Measurements from ENCODE around the gene ZIC1. TPM values are rescaled to one million over a fixed set of nuclear protein-coding genes. Genes with fewer than 3 reads are reported as not detected.

ZIC1 gene
- not detected in 2 replicates for total RNA-seq (2014; rRNA removed; shearing (Covaris generic); ENCODE audit: low replicate concordance)

DNA sequence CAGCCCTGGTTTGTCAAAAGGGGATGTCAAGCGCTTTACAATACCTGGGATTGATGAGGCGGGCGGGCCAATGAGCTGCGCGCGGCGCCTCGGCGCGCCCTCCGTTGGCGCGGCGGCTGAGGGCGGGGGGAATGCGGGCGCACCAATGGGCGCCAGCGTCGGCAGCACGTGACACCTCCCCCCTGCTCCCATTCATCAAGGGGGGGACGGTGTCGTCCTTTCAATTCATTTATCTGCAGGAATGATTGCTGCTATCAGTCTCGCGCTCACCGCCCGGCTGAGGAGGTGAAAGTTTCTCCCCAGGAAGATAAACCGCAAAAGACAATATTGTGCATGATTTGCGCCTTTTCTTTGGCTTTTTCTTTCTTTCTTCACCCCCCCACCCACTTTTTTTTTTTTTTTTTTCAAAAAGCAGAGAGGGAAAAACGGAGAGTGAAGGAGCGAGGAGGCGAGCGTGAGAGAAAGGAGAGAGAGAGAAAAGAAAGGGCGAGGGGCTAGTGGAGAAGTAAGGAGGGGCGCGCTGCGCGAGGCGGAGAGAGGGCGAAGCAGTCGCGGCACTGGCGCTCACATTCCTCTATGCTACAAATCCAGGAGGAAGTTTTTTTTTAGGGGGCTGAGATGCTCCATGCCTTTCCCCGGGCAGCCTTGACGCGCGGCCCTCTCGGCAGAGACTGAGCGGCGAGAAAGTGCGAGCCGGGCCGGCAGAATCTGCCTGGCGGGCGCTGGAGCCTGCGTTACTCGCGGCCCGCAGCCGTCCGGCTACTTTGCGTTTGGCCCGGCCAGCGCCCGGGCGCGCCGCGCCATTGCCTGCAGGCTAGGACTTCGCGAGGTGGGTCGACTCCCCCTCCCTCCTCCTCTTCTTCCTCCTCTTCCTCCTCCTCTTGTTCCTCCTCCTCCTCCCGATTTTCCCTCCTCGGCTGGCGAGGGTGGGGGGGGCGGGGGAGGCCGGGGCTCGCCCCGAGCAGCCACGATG, at the start of gene ZIC1:
TSS of gene ZIC1 (plus strand) at position 223 of the 973 bp plus-strand sequence. CDS start at position 971, 748 bp downstream.
- in situ Hi-C loops (cut with HindIII; ENCODE audit: low pct_unique_long_range_greater_than_20kb, low sequenced_read_pairs): no loop called here
- no peak for DNase-seq (ENCODE audit: low read depth)

DNA sequence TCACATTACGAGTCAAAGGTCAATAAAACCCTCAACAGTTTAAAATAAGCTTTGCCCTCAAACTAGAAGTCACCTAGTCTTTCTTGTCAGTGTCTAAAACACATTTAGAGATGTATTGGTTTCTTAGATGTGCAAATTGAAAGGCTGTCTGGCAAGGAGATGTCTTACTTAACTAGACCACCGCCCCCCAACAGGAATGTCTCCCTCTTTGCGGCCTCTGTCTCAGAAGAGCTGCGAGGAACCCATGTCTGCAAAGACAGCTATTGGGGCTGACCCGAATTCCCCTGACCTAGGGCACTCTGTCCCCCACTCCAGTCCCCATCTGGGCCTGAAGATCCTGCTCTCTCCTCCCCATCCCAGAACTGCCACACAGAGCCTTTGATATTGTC, 49.1 kb upstream of the ZIC1 start:
- DNase-seq (ENCODE audit: low read depth): no peak
- in situ Hi-C loops (cut with HindIII; ENCODE audit: low pct_unique_long_range_greater_than_20kb, low sequenced_read_pairs): no loop called here

DNA sequence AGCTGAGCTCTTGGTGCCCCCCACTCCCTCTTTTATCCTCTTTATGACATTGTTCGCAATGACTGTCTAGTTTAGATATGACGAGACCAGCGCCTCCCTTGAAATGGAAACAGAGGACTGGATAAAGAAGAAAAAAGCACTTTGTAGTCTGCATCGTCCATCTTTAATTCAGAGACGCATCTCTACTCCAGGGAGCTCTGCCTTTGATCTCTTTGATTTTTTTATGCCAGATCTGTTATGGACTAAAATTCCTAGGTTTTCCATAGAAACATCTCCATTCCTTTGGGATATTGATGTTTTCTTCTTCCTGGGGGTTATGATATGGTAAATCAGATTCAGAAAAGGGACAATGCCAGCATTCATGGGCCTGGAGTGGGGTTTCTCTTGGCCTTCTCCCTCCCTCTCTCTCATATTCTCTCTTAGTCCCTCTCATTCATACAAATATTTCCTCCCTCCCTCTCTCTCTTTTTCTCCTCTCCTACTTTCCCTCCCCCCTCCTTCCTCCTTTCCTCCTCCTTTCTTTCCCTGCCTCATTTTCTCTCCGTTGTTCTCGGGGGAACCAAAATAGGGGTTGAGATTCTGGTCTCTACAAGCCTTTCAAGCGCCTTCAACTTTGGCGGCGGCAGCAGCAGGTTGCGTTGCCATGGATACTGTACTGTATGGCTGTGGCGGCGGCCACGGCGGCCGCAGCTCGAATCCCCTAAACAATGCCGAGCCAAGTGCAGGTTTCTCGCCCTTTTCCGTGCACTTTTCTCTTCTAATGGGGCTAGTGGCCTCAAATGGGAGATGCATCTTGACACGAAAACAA, 48.3 kb upstream of the ZIC1 start:
- in situ Hi-C loops (cut with HindIII; ENCODE audit: low pct_unique_long_range_greater_than_20kb, low sequenced_read_pairs): no loop called here
- no peak for DNase-seq (ENCODE audit: low read depth)

DNA sequence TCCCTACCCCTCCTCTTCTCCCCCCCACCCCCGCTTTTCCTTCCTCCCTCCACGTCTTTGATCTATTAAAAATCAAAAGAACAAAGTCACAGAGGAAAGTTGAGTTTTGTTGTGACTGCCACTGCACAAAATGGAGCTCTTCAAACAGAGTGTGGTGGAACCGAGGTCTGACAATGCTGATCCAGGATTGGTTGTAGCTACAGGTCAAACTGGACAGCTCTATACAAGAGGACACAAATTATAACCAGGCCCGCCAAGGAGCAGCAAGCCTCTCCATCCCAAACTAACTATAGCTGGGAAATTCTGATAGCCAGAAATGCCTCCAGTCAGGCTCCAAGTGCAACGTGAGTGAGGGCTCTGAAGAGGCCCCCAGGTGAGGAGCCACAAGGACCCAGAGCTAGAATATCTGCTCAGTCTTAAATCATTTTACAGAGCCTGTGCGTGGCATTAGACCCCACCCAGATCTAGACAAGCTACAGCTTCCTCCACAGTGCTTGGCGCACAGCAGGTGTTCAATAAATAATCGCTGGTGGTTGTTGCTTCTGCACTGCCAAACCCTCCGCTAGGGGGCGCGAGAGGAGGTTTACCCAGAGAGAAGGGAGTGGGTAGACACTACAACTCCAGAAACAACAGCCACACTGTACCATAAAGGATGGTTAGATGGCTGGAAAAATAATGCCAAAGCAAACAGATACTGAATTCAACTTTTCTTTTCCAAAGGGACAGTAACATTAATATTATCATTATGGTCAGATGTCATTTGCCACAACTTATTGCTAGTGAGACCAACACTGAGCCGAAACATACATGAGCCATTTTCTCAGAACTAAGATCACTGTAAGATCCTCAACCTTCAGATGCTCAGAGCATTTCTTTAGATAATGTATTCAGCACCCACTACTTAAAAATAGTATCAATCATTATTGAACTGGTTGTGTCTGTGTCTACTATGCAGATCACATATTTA, 47.4 kb upstream of the ZIC1 start:
- no peak for DNase-seq (ENCODE audit: low read depth)
- in situ Hi-C loops (cut with HindIII; ENCODE audit: low pct_unique_long_range_greater_than_20kb, low sequenced_read_pairs): no loop called here

DNA sequence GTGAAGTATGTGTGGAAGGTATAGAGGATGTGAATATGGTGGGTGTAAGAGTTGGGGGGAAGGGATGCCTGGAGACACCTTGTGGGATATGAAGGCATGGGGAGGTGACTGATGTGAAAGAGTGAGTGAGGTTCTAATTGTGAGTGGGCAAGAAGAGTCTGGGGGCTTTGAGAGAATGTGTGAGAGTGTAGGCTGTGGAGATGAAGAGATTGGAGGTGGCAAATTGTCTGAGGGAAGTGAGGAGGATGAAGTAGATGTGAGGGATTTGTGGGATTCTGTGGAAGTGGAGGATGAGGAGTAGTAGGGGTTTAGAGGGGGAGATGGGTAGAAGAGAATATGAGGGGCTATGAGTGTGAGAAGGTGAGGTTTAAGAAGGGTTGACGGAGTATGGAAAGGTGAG, 44.4 kb upstream of the ZIC1 start:
- DNase-seq (ENCODE audit: low read depth): no peak
- in situ Hi-C loops (cut with HindIII; ENCODE audit: low pct_unique_long_range_greater_than_20kb, low sequenced_read_pairs): no loop called here

DNA sequence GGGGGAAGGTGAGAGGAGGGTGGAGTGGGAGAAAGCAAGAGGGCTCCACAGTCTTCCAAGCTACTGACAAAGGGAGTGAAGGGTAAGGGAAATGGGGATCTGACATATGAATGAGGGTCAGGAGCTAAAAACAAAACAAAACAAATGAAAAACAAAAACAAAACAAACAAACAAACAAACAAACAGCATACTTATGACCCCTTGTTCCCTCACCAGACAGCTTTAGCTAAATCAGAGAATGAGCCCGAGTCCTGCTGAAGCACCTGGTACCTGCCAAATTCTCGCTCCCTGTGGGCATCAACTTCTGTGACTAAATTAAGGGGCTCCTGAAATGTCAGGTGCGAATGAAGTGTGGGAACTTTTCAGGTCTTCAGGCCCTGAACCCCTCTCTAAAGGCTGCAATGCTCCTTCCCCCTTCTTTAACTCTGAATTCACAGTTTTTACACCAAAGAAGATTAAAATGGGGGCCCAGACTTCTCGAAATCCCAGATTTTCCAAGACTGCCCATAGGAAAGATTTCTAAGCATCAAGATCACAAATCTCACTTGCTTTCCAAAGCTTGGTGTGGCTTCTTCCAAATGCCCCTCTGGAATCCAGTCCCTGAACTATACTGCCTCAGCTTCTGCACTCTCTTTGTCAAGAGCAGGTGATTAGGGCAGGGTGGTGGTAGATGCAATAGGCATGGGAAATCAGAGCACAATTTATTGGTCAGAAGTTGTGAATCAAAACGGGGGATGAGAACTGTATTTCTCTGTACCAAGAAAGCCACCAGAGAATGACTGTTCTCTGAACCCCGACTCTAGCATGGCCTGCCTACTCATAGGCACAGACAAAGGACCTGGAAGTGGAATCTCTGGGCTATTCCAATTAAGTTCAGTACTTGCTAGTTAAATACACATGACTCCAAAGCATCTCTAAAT, 43.7 kb upstream of the ZIC1 start:
- in situ Hi-C loops (cut with HindIII; ENCODE audit: low pct_unique_long_range_greater_than_20kb, low sequenced_read_pairs): no loop called here
- no peak for DNase-seq (ENCODE audit: low read depth)

DNA sequence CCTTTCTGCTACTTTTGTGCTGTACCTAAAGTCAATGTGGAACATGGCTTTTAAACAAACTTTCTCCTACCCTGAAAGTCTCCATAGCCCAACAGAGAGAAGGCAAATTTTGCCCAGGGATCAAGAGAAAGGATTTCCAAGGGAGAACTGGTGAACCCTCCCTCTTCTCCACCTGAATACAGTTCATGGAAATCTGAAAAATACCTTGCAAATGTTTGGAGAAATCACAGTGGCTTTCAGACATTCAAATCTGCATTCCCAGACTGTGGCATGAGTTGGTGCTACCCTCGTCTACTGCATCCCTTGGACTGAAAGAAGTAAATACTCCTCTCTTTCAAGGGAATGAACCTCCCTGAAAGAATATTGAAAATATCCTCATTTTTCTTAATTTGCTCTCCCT, 41.5 kb upstream of the ZIC1 start:
- in situ Hi-C loops (cut with HindIII; ENCODE audit: low pct_unique_long_range_greater_than_20kb, low sequenced_read_pairs): no loop called here
- DNase-seq (ENCODE audit: low read depth): no peak

DNA sequence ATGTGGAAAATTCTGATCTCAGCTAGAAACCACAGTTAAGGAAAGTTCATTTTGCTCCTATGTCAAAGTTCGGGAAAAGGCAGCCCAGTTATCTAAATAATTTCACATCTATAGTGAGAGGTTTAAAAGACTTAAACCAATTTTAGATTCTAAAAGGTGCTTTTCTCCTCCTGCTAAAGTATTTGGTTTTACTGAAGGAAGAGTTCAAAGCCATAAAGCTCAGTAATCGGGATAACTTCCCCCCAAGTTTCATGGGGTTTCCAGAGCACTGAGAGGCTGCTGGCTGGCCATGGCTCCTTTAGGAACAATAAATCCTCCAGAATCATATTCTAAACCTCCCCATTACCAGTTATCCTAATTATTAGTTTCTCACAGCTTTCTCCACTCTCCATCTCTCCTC, 41.0 kb upstream of the ZIC1 start:
- in situ Hi-C loops (cut with HindIII; ENCODE audit: low pct_unique_long_range_greater_than_20kb, low sequenced_read_pairs): no loop called here
- DNase-seq (ENCODE audit: low read depth): no peak

DNA sequence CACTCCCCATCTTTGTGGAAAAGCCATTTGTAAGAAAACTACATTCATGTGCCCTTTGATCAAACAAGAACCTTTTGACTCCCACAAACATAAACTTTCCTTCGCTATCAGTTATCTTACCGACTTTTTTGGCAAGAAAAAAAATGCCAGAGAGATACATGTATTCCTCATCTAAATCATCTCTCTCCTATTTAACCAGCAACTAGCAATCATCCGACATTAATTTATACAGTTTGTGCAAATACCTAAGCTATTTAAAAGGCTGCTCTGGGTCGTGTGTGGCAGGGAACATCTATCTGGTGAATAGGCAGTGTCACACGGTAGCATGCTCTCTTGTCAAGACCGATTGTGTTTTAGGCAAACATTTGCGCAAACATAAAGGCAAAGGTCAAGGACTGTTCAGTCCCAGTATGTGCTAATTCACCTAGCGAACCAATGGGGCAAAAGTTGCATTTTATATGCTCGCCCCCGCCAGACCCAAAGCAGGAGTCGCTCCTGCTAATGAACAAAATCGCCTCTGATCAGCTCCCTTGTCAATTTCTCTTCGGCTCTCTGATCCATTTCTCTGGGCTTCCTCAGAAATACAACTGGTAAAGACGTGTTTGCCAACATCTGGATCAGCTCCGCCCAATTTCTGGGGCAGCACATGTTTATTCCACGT, 40.5 kb upstream of the ZIC1 start:
- in situ Hi-C loops (cut with HindIII; ENCODE audit: low pct_unique_long_range_greater_than_20kb, low sequenced_read_pairs): no loop called here
- DNase-seq (ENCODE audit: low read depth): no peak

DNA sequence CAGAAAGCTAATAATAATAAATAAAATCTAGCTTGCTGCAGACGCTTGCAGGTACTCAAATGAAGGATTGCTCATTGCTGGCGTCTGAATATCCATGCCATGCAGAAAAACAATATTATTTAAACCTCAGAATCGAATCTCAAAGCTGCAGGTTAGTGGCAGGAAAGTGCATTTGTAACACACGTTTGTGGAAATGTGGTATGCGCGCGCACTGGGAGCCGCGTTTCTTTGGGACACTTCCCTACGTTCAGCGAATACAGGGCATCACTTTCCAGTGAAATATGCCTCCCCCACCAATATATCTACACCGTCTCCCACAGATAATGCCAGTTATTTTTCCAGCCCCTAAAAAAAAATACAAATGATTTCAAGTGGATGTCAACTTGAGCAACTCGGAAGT, 39.9 kb upstream of the ZIC1 start:
- in situ Hi-C loops (cut with HindIII; ENCODE audit: low pct_unique_long_range_greater_than_20kb, low sequenced_read_pairs): no loop called here
- DNase-seq (ENCODE audit: low read depth): no peak

DNA sequence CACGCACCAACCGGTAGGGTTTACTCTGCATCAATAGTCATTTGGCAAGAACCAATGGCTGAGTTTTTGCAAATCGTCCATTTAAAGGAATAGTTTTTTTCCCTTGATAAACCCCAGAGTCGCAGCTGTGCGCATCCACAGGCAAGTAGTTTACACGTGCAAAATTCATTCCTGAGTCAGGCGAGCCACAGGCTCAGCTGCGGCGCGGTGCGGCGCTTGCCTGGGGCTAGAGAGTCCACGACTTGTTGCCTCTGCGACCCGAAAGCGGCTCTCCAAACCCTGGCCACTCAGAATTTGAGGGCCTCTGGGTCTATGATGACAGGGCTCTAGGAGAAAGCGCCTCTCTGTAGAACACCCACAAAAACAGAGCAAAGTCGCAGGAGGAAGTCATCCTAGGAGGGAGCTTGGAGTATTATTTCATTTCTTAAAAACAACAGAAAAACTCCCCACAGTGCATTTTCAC, 39.5 kb upstream of the ZIC1 start:
- no peak for DNase-seq (ENCODE audit: low read depth)
- in situ Hi-C loops (cut with HindIII; ENCODE audit: low pct_unique_long_range_greater_than_20kb, low sequenced_read_pairs): no loop called here

DNA sequence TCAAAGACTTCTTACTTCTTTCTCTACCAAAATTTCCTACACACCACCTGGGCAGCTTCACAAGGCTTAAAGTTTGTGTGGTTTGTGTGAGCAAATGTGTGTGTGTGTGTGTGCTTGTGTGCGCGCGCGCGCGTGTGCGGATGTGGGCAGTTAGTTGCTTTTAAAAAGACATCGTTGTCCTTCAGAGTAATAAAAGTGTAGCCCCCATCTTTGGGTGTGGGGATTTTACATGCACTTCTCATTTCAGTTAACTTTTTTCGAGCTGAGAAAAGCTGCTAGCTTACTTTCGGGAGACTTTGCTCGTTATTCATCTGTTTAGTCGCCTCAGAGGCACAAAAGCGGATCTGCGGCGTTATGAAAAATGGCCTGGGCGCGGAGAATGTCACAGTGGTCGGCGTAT, 38.8 kb upstream of the ZIC1 start:
- in situ Hi-C loops (cut with HindIII; ENCODE audit: low pct_unique_long_range_greater_than_20kb, low sequenced_read_pairs): no loop called here
- DNase-seq (ENCODE audit: low read depth): no peak

DNA sequence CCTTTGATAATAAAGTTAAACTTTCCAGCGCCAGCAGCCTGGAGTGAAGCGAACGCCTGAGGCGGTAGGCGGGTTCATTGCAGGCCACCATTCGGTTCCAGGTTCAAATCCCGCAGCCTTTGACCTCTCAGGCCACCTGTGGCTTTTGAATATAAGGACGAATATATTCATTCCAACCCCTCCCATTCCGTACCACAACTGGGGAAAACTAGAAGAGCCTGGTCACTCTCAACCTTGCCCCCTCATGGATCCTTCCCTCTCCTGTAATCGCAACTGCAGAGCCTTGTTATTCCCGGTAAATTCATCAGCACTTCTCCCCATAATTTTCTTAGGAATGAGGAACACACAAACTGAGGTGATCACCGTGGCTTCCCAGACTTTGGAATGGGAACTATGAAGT, 38.0 kb upstream of the ZIC1 start:
- DNase-seq (ENCODE audit: low read depth): no peak
- in situ Hi-C loops (cut with HindIII; ENCODE audit: low pct_unique_long_range_greater_than_20kb, low sequenced_read_pairs): no loop called here

DNA sequence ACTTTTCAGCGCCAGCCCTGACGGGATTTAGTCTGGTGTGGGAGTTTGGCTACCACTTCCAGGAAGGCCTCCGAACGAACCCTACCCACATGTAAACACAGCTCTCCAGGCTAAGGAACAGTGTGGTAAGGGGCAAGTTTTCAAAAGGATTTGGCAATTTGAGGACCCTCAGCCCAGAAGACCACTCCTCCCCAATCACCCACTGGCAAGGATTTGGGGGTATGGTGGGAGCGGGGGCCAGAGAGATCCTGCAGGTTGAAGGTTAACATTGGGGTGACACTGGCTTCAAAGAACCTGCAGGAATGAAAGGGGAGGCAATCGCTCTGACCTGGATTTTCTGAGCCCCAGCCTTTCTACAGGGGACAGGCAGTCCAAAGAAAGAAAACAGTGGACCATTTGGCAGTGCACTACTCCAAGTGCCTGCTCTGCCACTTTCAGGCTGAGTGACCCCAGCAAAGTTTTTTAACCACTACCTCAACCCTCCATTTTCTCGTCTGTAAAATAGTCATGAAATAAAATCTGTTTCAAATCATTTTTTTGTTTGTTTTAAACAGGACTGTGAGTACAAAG, 37.3 kb upstream of the ZIC1 start:
- DNase-seq (ENCODE audit: low read depth): no peak
- in situ Hi-C loops (cut with HindIII; ENCODE audit: low pct_unique_long_range_greater_than_20kb, low sequenced_read_pairs): no loop called here

DNA sequence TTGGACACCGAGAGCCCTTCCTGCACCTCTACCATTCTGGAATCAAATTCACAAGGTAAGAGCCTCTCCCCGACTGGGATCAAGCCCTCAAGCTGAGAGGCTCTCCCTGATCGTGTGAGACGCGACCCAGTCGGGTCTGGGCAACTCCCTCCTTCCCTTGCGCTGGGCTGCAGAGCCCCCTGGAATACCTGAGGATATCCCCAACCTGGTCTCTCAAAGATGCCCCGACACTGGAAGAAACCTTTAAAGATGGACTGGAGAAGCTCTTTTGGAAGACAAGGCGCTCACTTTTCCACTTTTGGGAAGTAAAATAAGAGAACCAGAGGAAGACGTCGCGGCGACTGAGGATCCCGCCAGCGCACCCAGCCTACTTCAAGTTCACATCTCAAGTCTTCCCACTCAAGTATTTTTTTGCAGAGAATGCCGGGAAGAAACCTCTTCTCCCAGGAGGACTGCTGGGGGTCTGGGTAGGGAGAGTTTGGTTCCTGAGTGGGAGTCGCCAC, 36.6 kb upstream of the ZIC1 start:
- DNase-seq (ENCODE audit: low read depth): no peak
- in situ Hi-C loops (cut with HindIII; ENCODE audit: low pct_unique_long_range_greater_than_20kb, low sequenced_read_pairs): no loop called here

DNA sequence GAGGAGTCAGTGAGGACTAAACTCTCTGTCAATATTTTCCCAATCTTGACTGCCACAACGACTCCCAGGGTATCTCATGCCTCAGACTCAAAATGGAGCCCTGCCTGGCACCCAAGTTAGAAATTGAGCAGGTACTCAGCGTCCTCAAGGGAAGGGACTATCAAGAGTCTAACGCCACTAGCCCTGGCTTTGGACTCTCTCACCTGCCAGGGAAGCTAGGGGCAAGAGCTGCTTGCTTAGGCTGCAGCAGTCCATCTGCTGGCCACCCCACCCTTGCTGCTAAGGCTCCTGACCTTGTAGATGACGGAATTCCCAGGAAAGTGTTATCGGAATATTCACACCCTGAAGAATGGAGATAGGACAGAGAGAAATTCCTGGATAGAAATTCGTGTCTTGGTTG, 35.9 kb upstream of the ZIC1 start:
- in situ Hi-C loops (cut with HindIII; ENCODE audit: low pct_unique_long_range_greater_than_20kb, low sequenced_read_pairs): no loop called here
- DNase-seq (ENCODE audit: low read depth): no peak
